NOMO-1 treated with DMSO at 0.1 percent for 48 hours (cell line): Measurements from ENCODE around the gene TMEM243.
"Not testable (repeated sequence)": the region's sequence is repeated elsewhere in the genome, so short reads cannot be mapped to it uniquely, and the experiment has no call there.

ENCODE experiments used
- DNase-seq: peaks from one replicate; lab custom pipeline; 2025; ENCODE audit not compliant: unreplicated experiment; lab: John Stamatoyannopoulos, UW

TMEM243 gene

GRCh38 chr7:87219545-87220025 is at the start of gene TMEM243:
TSS of gene TMEM243 (minus strand) at chr7:87219732. CDS start at chr7:87219503, 229 bp downstream.
- peak; percentile 100 for DNase-seq

GRCh38 chr7:87267239-87267900 is 47.8 kb upstream of the TMEM243 start:
- no peak for DNase-seq

GRCh38 chr7:87263537-87263936 is 44.0 kb upstream of the TMEM243 start:
- DNase-seq, result no peak

- DNase-seq, result no peak
Observed at GRCh38 chr7:87253589-87254087, 34.1 kb upstream of the TMEM243 start.

- not testable (repeated sequence) for DNase-seq
Observed at GRCh38 chr7:87245671-87246070, 26.1 kb upstream of the TMEM243 start.

- not testable (repeated sequence) for DNase-seq
Observed at GRCh38 chr7:87238464-87239051, 19.0 kb upstream of the TMEM243 start.

- DNase-seq, result no peak
Observed at GRCh38 chr7:87234949-87235348, 15.4 kb upstream of the TMEM243 start.

- no peak for DNase-seq
Observed at GRCh38 chr7:87231711-87232110, 12.2 kb upstream of the TMEM243 start.

- no peak for DNase-seq
Observed at GRCh38 chr7:87231258-87231657, 11.7 kb upstream of the TMEM243 start.

- no peak for DNase-seq
Observed at GRCh38 chr7:87226495-87226894, 7.0 kb upstream of the TMEM243 start.

GRCh38 chr7:87225696-87226095 is 6.2 kb upstream of the TMEM243 start:
- DNase-seq, result no peak

- no peak for DNase-seq
Observed at GRCh38 chr7:87223666-87224065, 4.1 kb upstream of the TMEM243 start.

GRCh38 chr7:87220734-87221215 is 1.2 kb upstream of the TMEM243 start:
- no peak for DNase-seq

GRCh38 chr7:87220026-87220733 is 648 bp upstream of the TMEM243 start:
- peak; percentile 90 for DNase-seq

GRCh38 chr7:87218796-87219544 is 562 bp downstream of the TMEM243 start:
- DNase-seq, result peak; percentile 93

GRCh38 chr7:87217983-87218653 is 1.4 kb downstream of the TMEM243 start:
- DNase-seq, result no peak

- DNase-seq, result no peak
Observed at GRCh38 chr7:87216701-87217508, 2.6 kb downstream of the TMEM243 start.

- no peak for DNase-seq
Observed at GRCh38 chr7:87215046-87215445, 4.5 kb downstream of the TMEM243 start.

- DNase-seq, result no peak
Observed at GRCh38 chr7:87213811-87214210, 5.7 kb downstream of the TMEM243 start.

GRCh38 chr7:87213252-87213651 is 6.3 kb downstream of the TMEM243 start:
- no peak for DNase-seq
